Prostate gland (tissue), 2 donors: ENCODE data around the gene ZBTB4. TPM values are rescaled to one million over a fixed set of nuclear protein-coding genes. Genes with fewer than 3 reads are reported as not detected.

ENCODE experiments used
- DNase-seq: peaks from one replicate; pipeline ENCODE4 v3.0.0-alpha.2; 2019; ENCODE audit warnings: low spot score
- H3K27ac ChIP-seq, 2 donors: fragments of 200-600 bp; sonication (generic); 2 replicates each; pipeline ENCODE4 v1.5.1; 2017 to 2019
- H3K27me3 ChIP-seq: fragments of 200-600 bp; sonication (generic); replicated peaks from 2 replicates; pipeline ENCODE4 v1.5.1; 2019; ENCODE audit not compliant: insufficient read depth
- H3K36me3 ChIP-seq, 2 donors: fragments of 200-600 bp; sonication (generic); 1 replicate in 1 of 2; 2 replicates in 1 of 2; pipeline versions ENCODE4 v1.5.1 to v1.8.1; 2017 to 2019
- H3K4me1 ChIP-seq: fragments of 200-600 bp; sonication (generic); replicated peaks from 2 replicates; pipeline ENCODE4 v1.5.1; 2019
- H3K4me3 ChIP-seq, 2 donors: fragments of 200-600 bp; sonication (generic); 2 replicates each; pipeline ENCODE4 v1.5.1; 2017 to 2019
- H3K9me3 ChIP-seq: fragments of 200-600 bp; sonication (generic); 2 replicates; pipeline ENCODE4 v1.5.1; 2017
- CTCF ChIP-seq, 4 experiments: fragments of 200-600 bp in 2 of 4; fragments of 450-650 bp in 2 of 4; sonication (generic) in 2 of 4; IDR thresholded peaks; 1 replicate in 3 of 4; 2 replicates in 1 of 4; pipeline ENCODE4 v1.5.1; 2016 to 2019; ENCODE audit warnings: antibody characterized with exemption in 4 of 4, mild to moderate bottlenecking in 2 of 4, moderate library complexity in 2 of 4
- POLR2A ChIP-seq: fragments of 450-650 bp; IDR thresholded peaks from one replicate; pipeline ENCODE4 v1.6.1; 2016; ENCODE audit warnings: antibody characterized with exemption, mild to moderate bottlenecking
- POLR2AphosphoS5 ChIP-seq: sonication (generic); formaldehyde crosslinking; IDR thresholded peaks from one replicate; pipeline ENCODE4 v1.6.1; 2017; ENCODE audit warnings: antibody characterized with exemption
- WGBS: methylation state at CpG from one replicate; pipeline ENCODE4 v1.1.5; 2018; 5-methylcytosine and 5-hydroxymethylcytosine counted together
- intact Hi-C: fragments of 100-400 bp; cut with DNase I; formaldehyde crosslinking; loops from one replicate; pipeline ENCODE4 v1.14.2; 2022
- total RNA-seq, 2 donors: library from RNA; depleted of rRNA; stranded (reverse); fragments of >200 nt; gene quantifications; one replicate each; pipeline ENCODE4 v1.1.0, GENCODE V29; 2016

Gene ZBTB4
- total RNA-seq, 2 donors from 2014 or later, result 60.5 to 69.4 TPM

- 87% methylated on average over 25 of the region's 25 CpGs for WGBS
- H3K27me3 ChIP-seq, result no peaks in the 10 kb centered on the region
- intact Hi-C loops, result no loop called here
- no peak overlapping the region for H3K27ac ChIP-seq
- no peaks in the 10 kb centered on the region for H3K36me3 ChIP-seq
- no peak for DNase-seq
- H3K4me1 ChIP-seq, result no peaks in the 10 kb centered on the region
- TF ChIP-seq POLR2AphosphoS5, result no peak
- TF ChIP-seq CTCF (IDR thresholded peaks at IDR 0.05), result no peak
- TF ChIP-seq POLR2A, result no peak
- H3K4me3 ChIP-seq, result no peak overlapping the region
- no peaks in the 10 kb centered on the region for H3K9me3 ChIP-seq
Measured at GRCh38 chr17:7410634-7411426, 68.6 kb downstream of the ZBTB4 start.

- intact Hi-C loops, result no loop called here
- Histone ChIP-seq H3K9me3 (no peaks in the 10 kb centered on the region), H3K27ac (no peak overlapping the region), H3K27me3 (no peaks in the 10 kb centered on the region), H3K4me3 (no peak overlapping the region), H3K4me1 (no peaks in the 10 kb centered on the region), H3K36me3 (no peaks in the 10 kb centered on the region)
- 91% methylated on average over 6 of the region's 6 CpGs for WGBS
- no peak for DNase-seq
- TF ChIP-seq CTCF (IDR thresholded peaks at IDR 0.05), result no peak
- no peak for TF ChIP-seq POLR2AphosphoS5
- TF ChIP-seq POLR2A, result no peak
Measured at GRCh38 chr17:7409716-7410115, 69.7 kb downstream of the ZBTB4 start.

Other genes with a start within 250 kb of the ZBTB4 start
- gene DVL2, start 245.1 kb downstream of the ZBTB4 start, total RNA-seq, result 100 to 1,000 TPM in 1 of 2 donors, 10 to 100 TPM in 1; 52.3 to 116 TPM
- gene PHF23, start 240.2 kb downstream of the ZBTB4 start, total RNA-seq, result 10 to 100 TPM; 41.2 to 92.5 TPM
- 100 to 1,000 TPM; 493 to 527 TPM for gene GABARAP, start 237.2 kb downstream of the ZBTB4 start, total RNA-seq
- 100 to 1,000 TPM in 1 of 2 donors, 10 to 100 TPM in 1; 61.2 to 107 TPM for gene CTDNEP1, start 227.9 kb downstream of the ZBTB4 start, total RNA-seq
- 10 to 100 TPM; 50.1 to 65.2 TPM for gene ELP5, start 227.4 kb downstream of the ZBTB4 start, total RNA-seq
- 10 to 100 TPM; 42.0 to 45.8 TPM for gene CLDN7, start 217.2 kb downstream of the ZBTB4 start, total RNA-seq
- gene SLC2A4, start 197.9 kb downstream of the ZBTB4 start, total RNA-seq, result 10 to 100 TPM; 13.8 to 27.4 TPM
- 10 to 100 TPM in 1 of 2 donors, under 1 TPM in 1; 0.64 to 49.1 TPM for gene YBX2, start 185.0 kb downstream of the ZBTB4 start, total RNA-seq
- gene EIF5A, start 172.0 kb downstream of the ZBTB4 start, total RNA-seq, result 100 to 1,000 TPM; 172 to 195 TPM
- 100 to 1,000 TPM in 1 of 2 donors, 10 to 100 TPM in 1; 88.4 to 140 TPM for gene GPS2, start 164.3 kb downstream of the ZBTB4 start, total RNA-seq
- 10 to 100 TPM; 15.7 to 36.0 TPM for gene NEURL4, start 150.3 kb downstream of the ZBTB4 start, total RNA-seq
- 1 to 10 TPM; 2.5 to 6.5 TPM for gene ACAP1, start 143.1 kb downstream of the ZBTB4 start, total RNA-seq
- 10 to 100 TPM in 1 of 2 donors, 1 to 10 TPM in 1; 8.9 to 15.2 TPM for gene KCTD11, start 127.5 kb downstream of the ZBTB4 start, total RNA-seq
- not detected for gene TMEM95, start 124.5 kb downstream of the ZBTB4 start, total RNA-seq
- 10 to 100 TPM in 1 of 2 donors, 1 to 10 TPM in 1; 9.9 to 28.4 TPM for gene TNK1, start 98.5 kb downstream of the ZBTB4 start, total RNA-seq
- 10 to 100 TPM; 25.8 to 26.4 TPM for gene PLSCR3, start 85.1 kb downstream of the ZBTB4 start, total RNA-seq
- gene TMEM256, start 75.5 kb downstream of the ZBTB4 start, total RNA-seq, result 100 to 1,000 TPM in 1 of 2 donors, 10 to 100 TPM in 1; 63.0 to 192 TPM
- gene NLGN2, start 71.8 kb downstream of the ZBTB4 start, total RNA-seq, result 10 to 100 TPM in 1 of 2 donors, 1 to 10 TPM in 1; 8.6 to 16.2 TPM
- gene SPEM1, start 59.3 kb downstream of the ZBTB4 start, total RNA-seq, result 1 to 10 TPM in 1 of 2 donors, not detected in 1; 3.6 TPM
- 1 to 10 TPM in 1 of 2 donors, not detected in 1; 5.3 TPM for gene SPEM2, start 54.0 kb downstream of the ZBTB4 start, total RNA-seq
- under 1 TPM; 0.09 to 0.11 TPM for gene SPEM3, start 50.8 kb downstream of the ZBTB4 start, total RNA-seq
- 10 to 100 TPM in 1 of 2 donors, 1 to 10 TPM in 1; 9.9 to 10.3 TPM for gene TMEM102, start 44.2 kb downstream of the ZBTB4 start, total RNA-seq
- gene FGF11, start 40.1 kb downstream of the ZBTB4 start, total RNA-seq, result 1 to 10 TPM; 1.2 to 4.2 TPM
- 10 to 100 TPM in 1 of 2 donors, 1 to 10 TPM in 1; 6.9 to 10.4 TPM for gene CHRNB1, start 34.6 kb downstream of the ZBTB4 start, total RNA-seq
- gene SLC35G6, start 1.8 kb upstream of the ZBTB4 start, total RNA-seq, result not detected
- 100 to 1,000 TPM in 1 of 2 donors, 10 to 100 TPM in 1; 79.7 to 217 TPM for gene POLR2A, start 4.7 kb upstream of the ZBTB4 start, total RNA-seq
- gene TNFSF12, start 69.4 kb upstream of the ZBTB4 start, total RNA-seq, result 10 to 100 TPM; 29.9 to 47.9 TPM
- 10 to 100 TPM; 20.4 to 21.1 TPM for gene TNFSF13, start 79.1 kb upstream of the ZBTB4 start, total RNA-seq
- 10 to 100 TPM; 39.6 to 65.7 TPM for gene SENP3, start 82.3 kb upstream of the ZBTB4 start, total RNA-seq
- 10 to 100 TPM; 12.3 to 17.3 TPM for gene CD68, start 100.0 kb upstream of the ZBTB4 start, total RNA-seq
- 100 to 1,000 TPM; 101 to 239 TPM for gene MPDU1, start 104.2 kb upstream of the ZBTB4 start, total RNA-seq
- 10 to 100 TPM in 1 of 2 donors, 1 to 10 TPM in 1; 6.3 to 15.0 TPM for gene SOX15, start 110.5 kb upstream of the ZBTB4 start, total RNA-seq
- 10 to 100 TPM; 27.1 to 51.4 TPM for gene FXR2, start 135.3 kb upstream of the ZBTB4 start, total RNA-seq
- 100 to 1,000 TPM in 1 of 2 donors, 10 to 100 TPM in 1; 83.3 to 139 TPM for gene SAT2, start 148.2 kb upstream of the ZBTB4 start, total RNA-seq
- 1 to 10 TPM in 1 of 2 donors, not detected in 1; 2.1 TPM for gene SHBG, start 150.5 kb upstream of the ZBTB4 start, total RNA-seq
- gene ATP1B2, start 171.3 kb upstream of the ZBTB4 start, total RNA-seq, result 10 to 100 TPM in 1 of 2 donors, under 1 TPM in 1; 0.82 to 11.7 TPM
- gene TP53, start 207.9 kb upstream of the ZBTB4 start, total RNA-seq, result 10 to 100 TPM; 52.3 to 65.0 TPM
- 1 to 10 TPM; 8.6 to 9.4 TPM for gene WRAP53, start 208.8 kb upstream of the ZBTB4 start, total RNA-seq
- gene EFNB3, start 225.6 kb upstream of the ZBTB4 start, total RNA-seq, result 1 to 10 TPM; 3.0 to 5.5 TPM
- gene DNAH2, start 238.1 kb upstream of the ZBTB4 start, total RNA-seq, result 1 to 10 TPM in 1 of 2 donors, under 1 TPM in 1; 0.09 to 4.9 TPM